ENCODE measurements around the gene ZDHHC3.

The ZDHHC3 gene

GRCh38 chr3:44983484-44983941 lies 7.5 kb upstream of the ZDHHC3 start:
- Histone ChIP-seq H3K27ac (ENCODE audit: low read depth, low read length) (no peak overlapping the region), H3K36me3 (ENCODE audit: control insufficient read depth, insufficient read depth, low read length) (peaks cover 19% of the 10 kb centered on the region), H3K4me1 (ENCODE audit: control insufficient read depth, insufficient read depth, low read length) (0 out of 2 replicates have a peak, but pooled peaks cover 5% of the 10 kb centered on the region), H3K9me3 (ENCODE audit: control insufficient read depth, insufficient read depth, low read length) (no peaks in the 10 kb centered on the region), H3K9ac (ENCODE audit: low read depth, low read length) (no peak overlapping the region), H3K27me3 (ENCODE audit: control insufficient read depth, insufficient read depth, low read length) (no peaks in the 10 kb centered on the region), H3K4me3 (ENCODE audit: low read depth, low read length) (no peak overlapping the region)

- Histone ChIP-seq H3K27me3 (ENCODE audit: control insufficient read depth, insufficient read depth, low read length) (no peaks in the 10 kb centered on the region), H3K4me1 (ENCODE audit: control insufficient read depth, insufficient read depth, low read length) (no peaks in the 10 kb centered on the region; the same call in 1 of the 2 replicates), H3K4me3 (ENCODE audit: low read depth, low read length) (no peak overlapping the region), H3K36me3 (ENCODE audit: control insufficient read depth, insufficient read depth, low read length) (peaks cover 19% of the 10 kb centered on the region), H3K9ac (ENCODE audit: low read depth, low read length) (no peak overlapping the region), H3K27ac (ENCODE audit: low read depth, low read length) (no peak overlapping the region), H3K9me3 (ENCODE audit: control insufficient read depth, insufficient read depth, low read length) (no peaks in the 10 kb centered on the region)
Observed at GRCh38 chr3:44982817-44983216, 6.8 kb upstream of the ZDHHC3 start.

- Histone ChIP-seq H3K9ac (ENCODE audit: low read depth, low read length) (no peak overlapping the region), H3K36me3 (ENCODE audit: control insufficient read depth, insufficient read depth, low read length) (peaks cover 19% of the 10 kb centered on the region), H3K4me1 (ENCODE audit: control insufficient read depth, insufficient read depth, low read length) (peaks cover 8% of the 10 kb centered on the region), H3K27me3 (ENCODE audit: control insufficient read depth, insufficient read depth, low read length) (no peaks in the 10 kb centered on the region), H3K27ac (ENCODE audit: low read depth, low read length) (no peak overlapping the region), H3K4me3 (ENCODE audit: low read depth, low read length) (no peak overlapping the region), H3K9me3 (ENCODE audit: control insufficient read depth, insufficient read depth, low read length) (no peaks in the 10 kb centered on the region)
Observed at GRCh38 chr3:44981751-44982150, 5.8 kb upstream of the ZDHHC3 start.

DNA sequence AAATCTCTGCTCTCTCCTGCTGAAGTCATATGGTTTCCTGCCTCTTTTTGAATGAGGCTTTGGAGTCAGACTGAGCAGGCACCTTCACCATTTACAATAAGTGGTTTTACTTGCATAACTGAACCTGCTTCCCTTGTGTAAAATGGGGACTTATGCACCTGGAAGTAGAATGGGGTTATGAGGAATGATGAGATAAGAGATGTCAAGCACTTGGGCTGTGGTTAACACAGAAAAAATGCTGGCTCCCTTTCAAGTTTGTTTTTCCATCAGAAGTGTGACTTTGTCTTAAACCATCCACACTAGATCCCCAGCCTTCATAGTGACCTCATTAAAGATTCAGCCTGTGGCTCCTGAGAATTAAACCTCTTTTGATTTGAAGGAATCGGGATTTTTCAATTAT lies 5.2 kb upstream of the ZDHHC3 start:
- Histone ChIP-seq H3K9me3 (ENCODE audit: control insufficient read depth, insufficient read depth, low read length) (no peaks in the 10 kb centered on the region), H3K4me3 (ENCODE audit: low read depth, low read length) (no peak overlapping the region), H3K27ac (ENCODE audit: low read depth, low read length) (no peak overlapping the region), H3K27me3 (ENCODE audit: control insufficient read depth, insufficient read depth, low read length) (no peaks in the 10 kb centered on the region), H3K4me1 (ENCODE audit: control insufficient read depth, insufficient read depth, low read length) (peaks cover 8% of the 10 kb centered on the region), H3K36me3 (ENCODE audit: control insufficient read depth, insufficient read depth, low read length) (peaks cover 16% of the 10 kb centered on the region), H3K9ac (ENCODE audit: low read depth, low read length) (no peak overlapping the region)

DNA sequence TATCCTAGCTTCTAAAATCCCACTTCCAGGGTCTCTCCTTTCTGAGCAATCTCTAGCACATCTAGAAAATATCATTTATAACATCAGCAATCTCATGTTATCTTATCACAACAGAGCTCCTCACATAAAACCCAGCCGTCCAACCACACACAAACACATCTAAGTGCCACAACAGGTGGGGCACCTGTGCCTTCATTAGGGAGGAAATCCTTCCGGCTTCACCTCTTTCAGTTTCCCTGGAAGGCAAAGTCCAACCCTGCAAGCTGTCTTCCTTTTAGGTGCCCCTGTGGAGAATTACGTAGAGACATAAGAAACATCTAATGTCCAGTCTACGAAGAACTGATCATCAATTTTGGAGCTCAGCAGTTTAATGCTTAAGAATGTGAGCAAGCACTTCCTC lies 1.6 kb downstream of the ZDHHC3 start:
- H3K27ac ChIP-seq (ENCODE audit: low read depth, low read length) = no peak overlapping the region
- no peaks in the 10 kb centered on the region for H3K9me3 ChIP-seq (ENCODE audit: control insufficient read depth, insufficient read depth, low read length)
- peak overlapping the region; percentile 93 for H3K4me3 ChIP-seq (ENCODE audit: low read depth, low read length)
- peaks cover 12% of the 10 kb centered on the region for H3K4me1 ChIP-seq (ENCODE audit: control insufficient read depth, insufficient read depth, low read length)
- no peak overlapping the region for H3K9ac ChIP-seq (ENCODE audit: low read depth, low read length)
- H3K27me3 ChIP-seq (ENCODE audit: control insufficient read depth, insufficient read depth, low read length) = no peaks in the 10 kb centered on the region
- peaks cover 8% of the 10 kb centered on the region; the same call in 1 of the 2 replicates for H3K36me3 ChIP-seq (ENCODE audit: control insufficient read depth, insufficient read depth, low read length)

- H3K4me3 ChIP-seq (ENCODE audit: low read depth, low read length) = no peak overlapping the region
- no peaks in the 10 kb centered on the region for H3K27me3 ChIP-seq (ENCODE audit: control insufficient read depth, insufficient read depth, low read length)
- H3K36me3 ChIP-seq (ENCODE audit: control insufficient read depth, insufficient read depth, low read length) = peaks cover 8% of the 10 kb centered on the region; the same call in 1 of the 2 replicates
- H3K4me1 ChIP-seq (ENCODE audit: control insufficient read depth, insufficient read depth, low read length) = 0 out of 2 replicates have a peak, but pooled peaks cover 4% of the 10 kb centered on the region
- H3K9me3 ChIP-seq (ENCODE audit: control insufficient read depth, insufficient read depth, low read length) = no peaks in the 10 kb centered on the region
- no peak overlapping the region for H3K27ac ChIP-seq (ENCODE audit: low read depth, low read length)
- no peak overlapping the region for H3K9ac ChIP-seq (ENCODE audit: low read depth, low read length)
Observed at GRCh38 chr3:44970926-44971490, 5.0 kb downstream of the ZDHHC3 start.

GRCh38 chr3:44969828-44970179 lies 6.2 kb downstream of the ZDHHC3 start:
- Histone ChIP-seq H3K9me3 (ENCODE audit: control insufficient read depth, insufficient read depth, low read length) (no peaks in the 10 kb centered on the region), H3K27ac (ENCODE audit: low read depth, low read length) (no peak overlapping the region), H3K36me3 (ENCODE audit: control insufficient read depth, insufficient read depth, low read length) (peaks cover 8% of the 10 kb centered on the region; the same call in 1 of the 2 replicates), H3K27me3 (ENCODE audit: control insufficient read depth, insufficient read depth, low read length) (no peaks in the 10 kb centered on the region), H3K4me1 (ENCODE audit: control insufficient read depth, insufficient read depth, low read length) (0 out of 2 replicates have a peak, but pooled peaks cover 2% of the 10 kb centered on the region), H3K4me3 (ENCODE audit: low read depth, low read length) (no peak overlapping the region), H3K9ac (ENCODE audit: low read depth, low read length) (no peak overlapping the region)

DNA sequence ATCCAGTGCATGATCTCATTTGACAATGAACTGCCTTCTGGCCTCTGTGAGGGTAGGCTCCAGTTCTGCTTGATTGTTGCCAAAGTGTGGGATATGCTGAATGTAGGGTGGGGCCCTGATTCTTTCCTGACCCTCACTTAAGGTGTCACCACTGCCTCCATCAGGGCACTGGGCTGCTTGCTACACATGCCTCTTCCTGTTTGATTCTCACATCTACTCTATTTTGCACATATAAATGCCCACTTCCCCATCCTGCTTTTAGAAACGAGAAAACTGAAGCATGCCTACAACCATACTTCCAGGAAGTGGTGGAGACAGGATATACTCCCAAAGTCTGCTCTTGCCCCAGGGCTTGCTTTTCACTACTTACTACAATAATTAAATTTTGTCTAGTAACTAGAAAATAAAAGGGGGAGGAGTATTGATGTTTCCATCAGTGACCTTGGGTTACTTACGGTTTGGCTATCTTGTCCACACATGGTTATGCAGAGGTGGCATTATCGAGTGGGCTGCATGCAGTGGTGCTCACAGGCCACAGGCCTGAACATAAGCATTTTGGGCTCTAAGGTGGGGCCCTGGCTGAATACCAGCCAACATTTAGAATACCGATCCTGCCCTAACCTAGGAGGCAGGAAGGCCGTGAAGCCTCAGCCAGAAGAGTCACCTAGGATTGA lies 6.7 kb downstream of the ZDHHC3 start:
- H3K9ac ChIP-seq (ENCODE audit: low read depth, low read length) = no peak overlapping the region
- H3K27me3 ChIP-seq (ENCODE audit: control insufficient read depth, insufficient read depth, low read length) = no peaks in the 10 kb centered on the region
- H3K9me3 ChIP-seq (ENCODE audit: control insufficient read depth, insufficient read depth, low read length) = no peaks in the 10 kb centered on the region
- H3K36me3 ChIP-seq (ENCODE audit: control insufficient read depth, insufficient read depth, low read length) = peaks cover 8% of the 10 kb centered on the region; the same call in 1 of the 2 replicates
- no peaks in the 10 kb centered on the region for H3K4me1 ChIP-seq (ENCODE audit: control insufficient read depth, insufficient read depth, low read length)
- no peak overlapping the region for H3K27ac ChIP-seq (ENCODE audit: low read depth, low read length)
- H3K4me3 ChIP-seq (ENCODE audit: low read depth, low read length) = no peak overlapping the region

DNA sequence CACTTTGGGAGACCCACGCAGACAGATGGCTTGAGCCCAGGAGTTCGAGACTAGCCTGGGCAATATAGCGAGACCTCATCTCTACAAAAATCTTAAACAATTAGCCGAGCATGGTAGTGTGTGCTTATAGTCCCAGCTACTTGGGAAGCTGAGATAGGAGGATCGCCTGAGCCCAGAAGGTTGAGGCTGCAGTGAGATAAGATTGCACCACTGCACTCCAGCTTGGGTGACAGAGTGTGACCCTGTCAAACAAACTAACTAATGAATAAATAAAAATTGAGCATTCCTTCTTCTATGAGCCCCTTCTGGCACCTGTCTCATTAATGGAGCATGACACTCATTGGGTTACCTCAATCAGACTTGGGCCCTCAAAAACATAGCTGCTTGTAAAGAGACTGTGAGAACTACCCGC lies 7.5 kb downstream of the ZDHHC3 start:
- H3K27me3 ChIP-seq (ENCODE audit: control insufficient read depth, insufficient read depth, low read length) = no peaks in the 10 kb centered on the region
- H3K9me3 ChIP-seq (ENCODE audit: control insufficient read depth, insufficient read depth, low read length) = no peaks in the 10 kb centered on the region
- H3K4me3 ChIP-seq (ENCODE audit: low read depth, low read length) = no peak overlapping the region
- no peaks in the 10 kb centered on the region for H3K4me1 ChIP-seq (ENCODE audit: control insufficient read depth, insufficient read depth, low read length)
- H3K27ac ChIP-seq (ENCODE audit: low read depth, low read length) = no peak overlapping the region
- peaks cover 8% of the 10 kb centered on the region; the same call in 1 of the 2 replicates for H3K36me3 ChIP-seq (ENCODE audit: control insufficient read depth, insufficient read depth, low read length)
- no peak overlapping the region for H3K9ac ChIP-seq (ENCODE audit: low read depth, low read length)

DNA sequence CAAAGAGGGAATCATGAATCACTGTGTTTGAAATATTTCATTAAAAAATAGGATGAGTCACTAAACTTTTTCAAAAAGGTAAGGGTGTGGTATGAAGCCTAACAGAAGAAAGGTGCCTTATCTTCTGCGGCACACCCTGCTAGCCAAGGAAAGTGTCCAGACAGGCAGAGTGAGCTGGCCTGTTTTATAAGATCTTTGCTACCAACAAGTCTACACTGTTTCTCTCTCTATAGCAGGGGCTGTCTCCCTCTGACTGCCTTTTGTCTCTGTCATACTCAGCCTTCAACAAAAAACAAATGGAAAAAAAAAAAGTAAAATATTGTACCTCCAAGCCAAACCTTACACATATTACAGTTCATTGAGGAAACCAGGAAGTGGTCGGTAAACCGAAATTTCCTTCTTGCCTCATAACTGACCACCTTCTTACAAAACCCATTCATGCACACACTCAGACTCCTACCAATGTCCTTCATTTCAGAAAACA lies 9.1 kb downstream of the ZDHHC3 start:
- no peak overlapping the region for H3K9ac ChIP-seq (ENCODE audit: low read depth, low read length)
- no peak overlapping the region for H3K4me3 ChIP-seq (ENCODE audit: low read depth, low read length)
- H3K4me1 ChIP-seq (ENCODE audit: control insufficient read depth, insufficient read depth, low read length) = peaks cover 8% of the 10 kb centered on the region; the same call in 1 of the 2 replicates
- H3K27ac ChIP-seq (ENCODE audit: low read depth, low read length) = no peak overlapping the region
- H3K27me3 ChIP-seq (ENCODE audit: control insufficient read depth, insufficient read depth, low read length) = no peaks in the 10 kb centered on the region
- no peaks in the 10 kb centered on the region for H3K9me3 ChIP-seq (ENCODE audit: control insufficient read depth, insufficient read depth, low read length)
- peaks cover 3% of the 10 kb centered on the region; the same call in 1 of the 2 replicates for H3K36me3 ChIP-seq (ENCODE audit: control insufficient read depth, insufficient read depth, low read length)

DNA sequence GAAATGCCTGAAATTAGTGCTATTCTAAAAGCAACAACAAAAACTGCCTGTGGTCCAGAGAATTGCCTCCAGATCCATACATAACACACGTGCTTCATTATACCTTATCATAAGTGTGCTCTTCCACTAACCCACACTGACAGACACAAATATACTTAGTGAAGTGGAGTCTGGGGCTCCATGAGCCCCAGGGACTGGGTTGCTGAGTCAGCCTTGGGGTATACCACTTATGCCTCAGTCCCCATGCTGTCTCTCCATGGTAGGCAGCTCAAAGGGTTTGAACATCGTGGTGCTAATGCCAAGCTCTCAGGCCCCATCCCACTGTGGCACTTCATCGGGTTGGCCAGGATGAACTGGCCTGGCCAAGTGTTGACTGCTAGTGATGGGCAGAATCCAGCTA lies 10.8 kb downstream of the ZDHHC3 start:
- H3K36me3 ChIP-seq (ENCODE audit: control insufficient read depth, insufficient read depth, low read length) = no peaks in the 10 kb centered on the region
- no peaks in the 10 kb centered on the region for H3K27me3 ChIP-seq (ENCODE audit: control insufficient read depth, insufficient read depth, low read length)
- no peak overlapping the region for H3K9ac ChIP-seq (ENCODE audit: low read depth, low read length)
- no peaks in the 10 kb centered on the region for H3K9me3 ChIP-seq (ENCODE audit: control insufficient read depth, insufficient read depth, low read length)
- H3K4me3 ChIP-seq (ENCODE audit: low read depth, low read length) = no peak overlapping the region
- no peak overlapping the region for H3K27ac ChIP-seq (ENCODE audit: low read depth, low read length)
- H3K4me1 ChIP-seq (ENCODE audit: control insufficient read depth, insufficient read depth, low read length) = peaks cover 9% of the 10 kb centered on the region; the same call in 1 of the 2 replicates
